HL-60 (cell line): ENCODE measurements around the gene CDC25B.

Experiments used
- CTCF ChIP-seq: IDR thresholded peaks from one replicate; pipeline ENCODE4 v1.5.1; 2011; ENCODE audit warnings: low read length, control low read depth, inconsistent platforms; ENCODE audit not compliant: insufficient read depth
- GABPA ChIP-seq: IDR thresholded peaks from 2 replicates; pipeline ENCODE4 v1.6.1; 2012; ENCODE audit warnings: low read depth
- TF ChIP-seq, protein P1 (sequence below): IDR thresholded peaks from 2 replicates; pipeline ENCODE4 v1.6.1; 2012; ENCODE audit warnings: low read depth; ENCODE audit not compliant: insufficient replicate concordance

GRCh38 chr20:3783511-3784195 lies 12.5 kb upstream of the CDC25B start:
- TF ChIP-seq CTCF (no peak), GABPA (no peak)
- TF ChIP-seq, protein P1, sequence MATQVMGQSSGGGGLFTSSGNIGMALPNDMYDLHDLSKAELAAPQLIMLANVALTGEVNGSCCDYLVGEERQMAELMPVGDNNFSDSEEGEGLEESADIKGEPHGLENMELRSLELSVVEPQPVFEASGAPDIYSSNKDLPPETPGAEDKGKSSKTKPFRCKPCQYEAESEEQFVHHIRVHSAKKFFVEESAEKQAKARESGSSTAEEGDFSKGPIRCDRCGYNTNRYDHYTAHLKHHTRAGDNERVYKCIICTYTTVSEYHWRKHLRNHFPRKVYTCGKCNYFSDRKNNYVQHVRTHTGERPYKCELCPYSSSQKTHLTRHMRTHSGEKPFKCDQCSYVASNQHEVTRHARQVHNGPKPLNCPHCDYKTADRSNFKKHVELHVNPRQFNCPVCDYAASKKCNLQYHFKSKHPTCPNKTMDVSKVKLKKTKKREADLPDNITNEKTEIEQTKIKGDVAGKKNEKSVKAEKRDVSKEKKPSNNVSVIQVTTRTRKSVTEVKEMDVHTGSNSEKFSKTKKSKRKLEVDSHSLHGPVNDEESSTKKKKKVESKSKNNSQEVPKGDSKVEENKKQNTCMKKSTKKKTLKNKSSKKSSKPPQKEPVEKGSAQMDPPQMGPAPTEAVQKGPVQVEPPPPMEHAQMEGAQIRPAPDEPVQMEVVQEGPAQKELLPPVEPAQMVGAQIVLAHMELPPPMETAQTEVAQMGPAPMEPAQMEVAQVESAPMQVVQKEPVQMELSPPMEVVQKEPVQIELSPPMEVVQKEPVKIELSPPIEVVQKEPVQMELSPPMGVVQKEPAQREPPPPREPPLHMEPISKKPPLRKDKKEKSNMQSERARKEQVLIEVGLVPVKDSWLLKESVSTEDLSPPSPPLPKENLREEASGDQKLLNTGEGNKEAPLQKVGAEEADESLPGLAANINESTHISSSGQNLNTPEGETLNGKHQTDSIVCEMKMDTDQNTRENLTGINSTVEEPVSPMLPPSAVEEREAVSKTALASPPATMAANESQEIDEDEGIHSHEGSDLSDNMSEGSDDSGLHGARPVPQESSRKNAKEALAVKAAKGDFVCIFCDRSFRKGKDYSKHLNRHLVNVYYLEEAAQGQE: no peak
